Measurements from ENCODE around the gene LRIG3. TPM values are rescaled to one million over a fixed set of nuclear protein-coding genes. Genes with fewer than 3 reads are reported as not detected.

The LRIG3 gene
- total RNA-seq, 2 experiments from 2014 or later = 0.09 to 0.14 TPM

DNA sequence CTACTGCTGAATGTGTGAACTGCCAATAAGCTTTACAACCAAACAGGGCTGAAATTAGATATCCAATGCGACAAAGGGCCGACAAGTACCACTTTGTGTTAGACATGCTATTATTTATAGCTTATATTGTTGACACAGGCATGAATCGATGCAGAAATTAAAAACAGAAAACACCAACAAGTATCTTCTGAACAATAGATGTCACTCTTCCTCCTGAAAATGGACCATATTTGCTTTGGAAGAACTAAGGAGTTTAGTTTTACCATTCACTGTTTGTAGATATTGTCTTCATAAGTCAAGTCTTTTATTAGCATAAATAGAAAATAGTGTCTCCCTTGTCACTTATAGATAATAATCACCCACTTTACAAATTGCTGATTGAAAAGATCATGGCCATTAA, 86.5 kb downstream of the LRIG3 start:
- H3K27me3 Mint-ChIP-seq = no peaks in the 10 kb centered on the region
- CTCF ChIA-PET = interaction anchor here (0.7 to 1.3 kb wide), 2 partner anchors 10 to 24 kb away, joined by 3 read pairs; no protein-coding TSS in a partner anchor

DNA sequence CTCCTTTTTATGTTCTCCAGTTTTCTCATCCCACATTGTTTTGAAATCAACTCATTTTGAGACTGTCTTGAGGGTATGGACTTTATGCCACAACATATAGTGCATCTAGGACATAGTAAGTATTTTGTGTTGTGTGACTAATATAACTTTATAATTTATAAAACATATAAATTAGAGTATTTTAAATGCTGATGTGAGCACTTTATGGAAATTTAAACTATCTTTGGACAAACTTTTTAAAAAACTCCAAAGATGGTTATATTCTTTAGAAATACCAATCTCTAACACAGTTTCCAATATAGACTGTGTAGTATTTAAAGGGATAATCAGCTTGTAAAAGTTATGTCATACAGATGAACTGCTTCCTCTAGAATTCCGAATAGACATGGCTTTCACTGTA, 87.4 kb downstream of the LRIG3 start:
- Mint-ChIP-seq H3K9me3 (ENCODE audit: low read depth) (peaks cover 7% of the 10 kb centered on the region), H3K4me3 (no peak overlapping the region), H3K4me1 (no peaks in the 10 kb centered on the region), H3K27ac (no peak overlapping the region), H3K36me3 (ENCODE audit: low read depth) (no peaks in the 10 kb centered on the region), H3K27me3 (no peaks in the 10 kb centered on the region)
- DNase-seq (no peak), ATAC-seq (no peak)
- ChIA-PET POLR2A (no interaction called here), CTCF (no interaction called here)
- intact Hi-C loops (cut with DNase I, micrococcal nuclease) = no loop called here

More for the DNA sequence above, 86.5 kb downstream of the LRIG3 start:
- Mint-ChIP-seq H3K27ac (no peak overlapping the region), H3K4me1 (no peaks in the 10 kb centered on the region), H3K9me3 (ENCODE audit: low read depth) (peaks cover 7% of the 10 kb centered on the region), H3K4me3 (no peak overlapping the region), H3K36me3 (ENCODE audit: low read depth) (no peaks in the 10 kb centered on the region)
- no peak for DNase-seq
- no peak for ATAC-seq
- POLR2A ChIA-PET = no interaction called here
- intact Hi-C loops (cut with DNase I, micrococcal nuclease) = no loop called here

Data from activated CD4-positive, alpha-beta T cell treated with anti-CD3 and anti-CD28 coated beads for 36 hours (primary cell).